SIG-M5 treated with dmso at 0.1 percent for 504 hours (cell line): ENCODE data around the gene CFAP74.
A peak's percentile ranks its signal among the peaks of the same experiment; 100 is the strongest.

Source experiments
- DNase-seq: peaks from one replicate; lab custom pipeline; 2025; ENCODE audit not compliant: unreplicated experiment; lab: John Stamatoyannopoulos, UW

The CFAP74 gene

GRCh38 chr1:2041305-2041704 is 37.7 kb upstream of the CFAP74 start:
- DNase-seq, result no peak

GRCh38 chr1:2039251-2039650 is 35.7 kb upstream of the CFAP74 start:
- DNase-seq, result no peak

GRCh38 chr1:2038229-2038628 is 34.6 kb upstream of the CFAP74 start:
- DNase-seq, result no peak

- no peak for DNase-seq
Measured at GRCh38 chr1:2037314-2037979, 33.9 kb upstream of the CFAP74 start.

GRCh38 chr1:2036287-2036686 is 32.7 kb upstream of the CFAP74 start:
- DNase-seq, result no peak

- DNase-seq, result no peak
Measured at GRCh38 chr1:2033165-2033564, 29.6 kb upstream of the CFAP74 start.

GRCh38 chr1:2032737-2033136 is 29.2 kb upstream of the CFAP74 start:
- no peak for DNase-seq

GRCh38 chr1:2031546-2032540 is 28.3 kb upstream of the CFAP74 start:
- no peak for DNase-seq

GRCh38 chr1:2030076-2030871 is 26.7 kb upstream of the CFAP74 start:
- DNase-seq, result no peak

GRCh38 chr1:2029561-2029960 is 26.0 kb upstream of the CFAP74 start:
- no peak for DNase-seq

GRCh38 chr1:2028870-2029560 is 25.4 kb upstream of the CFAP74 start:
- DNase-seq, result no peak

GRCh38 chr1:2027961-2028583 is 24.5 kb upstream of the CFAP74 start:
- DNase-seq, result no peak

- DNase-seq, result peak; percentile 50
Measured at GRCh38 chr1:2025491-2025981, 21.9 kb upstream of the CFAP74 start.

- DNase-seq, result no peak
Measured at GRCh38 chr1:2024887-2025286, 21.3 kb upstream of the CFAP74 start.

GRCh38 chr1:2024451-2024850 is 20.9 kb upstream of the CFAP74 start:
- no peak for DNase-seq

- no peak for DNase-seq
Measured at GRCh38 chr1:2023187-2023586, 19.6 kb upstream of the CFAP74 start.

- DNase-seq, result no peak
Measured at GRCh38 chr1:2022063-2022770, 18.6 kb upstream of the CFAP74 start.

GRCh38 chr1:2021550-2021949 is 18.0 kb upstream of the CFAP74 start:
- no peak for DNase-seq

GRCh38 chr1:2020310-2020655 is 16.7 kb upstream of the CFAP74 start:
- no peak for DNase-seq
